Mucosa of gallbladder (tissue), 1 donor: ENCODE data around the gene DOC2B. TPM values are rescaled to one million over a fixed set of nuclear protein-coding genes. Genes with fewer than 3 reads are reported as not detected.

ENCODE experiments used
- DNase-seq: peaks from one replicate; pipeline ENCODE4 v3.0.0-alpha.2; 2020; ENCODE audit warnings: low spot score
- total RNA-seq: library from RNA; stranded (reverse); gene quantifications from one replicate; pipeline ENCODE4 v1.2.1, GENCODE V29; 2021
- donor health status: DM: no; HTN: no; CAD: no.

The DOC2B gene
- total RNA-seq, 1 donor from 2014 or later = 4.5 TPM

GRCh38 chr17:163514-164098 lies 17.8 kb downstream of the DOC2B start:
- DNase-seq = no peak

GRCh38 chr17:162689-163088 lies 18.8 kb downstream of the DOC2B start:
- DNase-seq = no peak

- no peak for DNase-seq
Measured at GRCh38 chr17:161481-161880, 20.0 kb downstream of the DOC2B start.

- no peak for DNase-seq
Measured at GRCh38 chr17:160336-160735, 21.1 kb downstream of the DOC2B start.

- no peak for DNase-seq
Measured at GRCh38 chr17:159609-160008, 21.8 kb downstream of the DOC2B start.

GRCh38 chr17:158379-158778 lies 23.1 kb downstream of the DOC2B start:
- DNase-seq = no peak

GRCh38 chr17:157901-158300 lies 23.5 kb downstream of the DOC2B start:
- no peak for DNase-seq

GRCh38 chr17:156946-157345 lies 24.5 kb downstream of the DOC2B start:
- DNase-seq = no peak

- no peak for DNase-seq
Measured at GRCh38 chr17:156094-156621, 25.3 kb downstream of the DOC2B start.

- no peak for DNase-seq
Measured at GRCh38 chr17:155576-155975, 25.9 kb downstream of the DOC2B start.

GRCh38 chr17:153851-154250 lies 27.6 kb downstream of the DOC2B start:
- no peak for DNase-seq

GRCh38 chr17:152860-153420 lies 28.5 kb downstream of the DOC2B start:
- no peak for DNase-seq

GRCh38 chr17:151886-152859 lies 29.3 kb downstream of the DOC2B start:
- DNase-seq = no peak

GRCh38 chr17:151004-151403 lies 30.4 kb downstream of the DOC2B start:
- DNase-seq = no peak

- DNase-seq = no peak
Measured at GRCh38 chr17:149897-150584, 31.4 kb downstream of the DOC2B start.

GRCh38 chr17:149231-149630 lies 32.2 kb downstream of the DOC2B start:
- DNase-seq = no peak

GRCh38 chr17:148757-149156 lies 32.7 kb downstream of the DOC2B start:
- no peak for DNase-seq

- no peak for DNase-seq
Measured at GRCh38 chr17:147796-148740, 33.4 kb downstream of the DOC2B start.

- DNase-seq = no peak
Measured at GRCh38 chr17:146983-147761, 34.3 kb downstream of the DOC2B start.

- no peak for DNase-seq
Measured at GRCh38 chr17:146546-146945, 34.9 kb downstream of the DOC2B start.
